ENCODE measurements around the gene PROM1.

The PROM1 gene

DNA sequence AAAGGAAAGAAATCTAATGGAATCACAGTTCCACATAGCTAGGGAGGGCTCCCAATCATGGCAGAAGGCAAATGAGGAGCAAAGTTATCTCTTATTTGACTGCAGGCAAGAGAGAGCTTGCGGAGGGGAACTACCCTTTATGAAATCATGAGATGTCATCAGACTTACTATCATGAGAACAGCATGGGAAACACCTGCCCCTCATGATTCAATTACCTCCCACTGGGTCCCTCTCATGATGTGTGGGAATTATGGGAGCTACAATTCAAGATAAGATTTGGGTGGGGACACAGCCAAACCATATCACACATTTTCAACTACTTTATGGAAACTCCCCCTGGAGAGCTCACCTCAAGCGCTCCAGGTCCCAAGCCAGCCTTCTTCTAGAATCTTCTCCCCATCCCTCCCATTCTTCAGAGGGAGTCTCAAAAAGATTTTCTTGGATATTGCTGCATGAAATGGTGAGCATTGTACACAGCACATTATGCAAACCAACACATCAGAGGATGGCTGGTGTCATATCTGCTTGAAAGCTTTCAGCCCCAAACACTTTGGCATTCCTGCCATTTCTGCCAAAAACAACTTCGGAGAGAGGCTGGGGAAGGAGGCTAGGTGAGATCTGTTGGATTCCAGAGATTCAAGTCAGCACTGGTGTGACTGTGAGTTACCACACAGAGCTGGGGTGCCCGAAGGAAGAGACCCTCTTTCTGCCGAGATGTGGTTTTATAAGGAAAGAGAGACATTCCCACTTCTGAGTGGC lies 152.2 kb downstream of the PROM1 start:
- no peak overlapping the region for H3K4me3 ChIP-seq (replicated peaks; ENCODE audit: low read depth, low read length)
- TF ChIP-seq, protein P1, sequence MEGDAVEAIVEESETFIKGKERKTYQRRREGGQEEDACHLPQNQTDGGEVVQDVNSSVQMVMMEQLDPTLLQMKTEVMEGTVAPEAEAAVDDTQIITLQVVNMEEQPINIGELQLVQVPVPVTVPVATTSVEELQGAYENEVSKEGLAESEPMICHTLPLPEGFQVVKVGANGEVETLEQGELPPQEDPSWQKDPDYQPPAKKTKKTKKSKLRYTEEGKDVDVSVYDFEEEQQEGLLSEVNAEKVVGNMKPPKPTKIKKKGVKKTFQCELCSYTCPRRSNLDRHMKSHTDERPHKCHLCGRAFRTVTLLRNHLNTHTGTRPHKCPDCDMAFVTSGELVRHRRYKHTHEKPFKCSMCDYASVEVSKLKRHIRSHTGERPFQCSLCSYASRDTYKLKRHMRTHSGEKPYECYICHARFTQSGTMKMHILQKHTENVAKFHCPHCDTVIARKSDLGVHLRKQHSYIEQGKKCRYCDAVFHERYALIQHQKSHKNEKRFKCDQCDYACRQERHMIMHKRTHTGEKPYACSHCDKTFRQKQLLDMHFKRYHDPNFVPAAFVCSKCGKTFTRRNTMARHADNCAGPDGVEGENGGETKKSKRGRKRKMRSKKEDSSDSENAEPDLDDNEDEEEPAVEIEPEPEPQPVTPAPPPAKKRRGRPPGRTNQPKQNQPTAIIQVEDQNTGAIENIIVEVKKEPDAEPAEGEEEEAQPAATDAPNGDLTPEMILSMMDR (IDR thresholded peaks at IDR 0.05; ENCODE audit: insufficient read depth, low read length, poor library complexity, severe bottlenecking), result no peak

DNA sequence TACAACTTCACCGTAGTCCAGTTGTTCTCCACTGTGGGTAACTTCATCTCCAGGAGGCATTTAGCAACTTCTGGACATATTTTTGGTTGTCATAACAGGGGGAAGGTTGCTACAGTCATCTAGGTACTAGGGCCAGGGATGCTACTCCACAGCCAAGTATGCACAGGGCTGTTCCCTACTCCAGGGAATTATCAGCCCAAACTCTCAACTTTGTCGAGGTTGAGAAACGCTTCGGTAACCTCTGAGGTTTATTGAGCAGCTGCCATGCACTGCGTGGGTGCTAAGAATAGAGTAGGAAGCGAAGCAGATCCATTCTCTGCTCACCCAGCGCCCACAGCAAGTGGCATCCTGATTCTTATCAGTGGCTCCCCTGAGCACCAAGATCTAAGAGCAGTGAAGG lies 153.5 kb downstream of the PROM1 start:
- Histone ChIP-seq H3K36me3 (ENCODE audit: control insufficient read depth, insufficient read depth, low read length) (no peaks in the 10 kb centered on the region), H3K4me3 (replicated peaks; ENCODE audit: low read depth, low read length) (no peak overlapping the region), H3K27me3 (replicated peaks; ENCODE audit: control insufficient read depth, insufficient read depth, low read length) (no peaks in the 10 kb centered on the region)
- TF ChIP-seq, protein P1 (IDR thresholded peaks at IDR 0.05; ENCODE audit: insufficient read depth, low read length, poor library complexity, severe bottlenecking), result no peak
- DNase-seq (ENCODE audit: extremely low read depth, insufficient read length), result no peak

More for the DNA sequence above, 152.2 kb downstream of the PROM1 start:
- no peaks in the 10 kb centered on the region for H3K27me3 ChIP-seq (replicated peaks; ENCODE audit: control insufficient read depth, insufficient read depth, low read length)
- DNase-seq (ENCODE audit: extremely low read depth, insufficient read length), result no peak
- H3K36me3 ChIP-seq (ENCODE audit: control insufficient read depth, insufficient read depth, low read length), result no peaks in the 10 kb centered on the region

DNA sequence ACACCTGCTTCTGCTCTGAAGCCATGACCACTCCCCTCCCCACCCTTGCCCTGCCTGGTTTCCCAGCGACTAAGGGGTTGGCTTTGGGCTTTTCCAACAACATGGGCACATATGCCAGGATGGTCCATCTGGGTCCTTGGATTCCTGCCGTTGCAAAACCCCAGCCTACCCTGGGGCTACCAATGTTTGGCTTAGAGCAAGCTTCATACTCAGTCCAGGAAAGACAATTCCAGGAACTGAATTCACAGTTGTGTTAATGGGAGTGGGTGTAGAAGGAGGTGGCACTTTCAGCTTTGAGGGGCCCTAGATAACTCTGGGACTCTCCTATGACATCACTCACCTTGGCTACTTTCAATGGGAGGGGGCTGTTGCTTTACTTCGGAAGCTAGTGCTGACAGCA lies 154.3 kb downstream of the PROM1 start:
- TF ChIP-seq, protein P1 (IDR thresholded peaks at IDR 0.05; ENCODE audit: insufficient read depth, low read length, poor library complexity, severe bottlenecking), result no peak
- no peak overlapping the region for H3K4me3 ChIP-seq (replicated peaks; ENCODE audit: low read depth, low read length)
- H3K27me3 ChIP-seq (replicated peaks; ENCODE audit: control insufficient read depth, insufficient read depth, low read length), result no peaks in the 10 kb centered on the region
- DNase-seq (ENCODE audit: extremely low read depth, insufficient read length), result no peak
- no peaks in the 10 kb centered on the region for H3K36me3 ChIP-seq (ENCODE audit: control insufficient read depth, insufficient read depth, low read length)

- TF ChIP-seq, protein P1 (IDR thresholded peaks at IDR 0.05; ENCODE audit: insufficient read depth, low read length, poor library complexity, severe bottlenecking), result no peak
- DNase-seq (ENCODE audit: extremely low read depth, insufficient read length), result no peak
- H3K36me3 ChIP-seq (ENCODE audit: control insufficient read depth, insufficient read depth, low read length), result no peaks in the 10 kb centered on the region
- no peaks in the 10 kb centered on the region for H3K27me3 ChIP-seq (replicated peaks; ENCODE audit: control insufficient read depth, insufficient read depth, low read length)
- H3K4me3 ChIP-seq (replicated peaks; ENCODE audit: low read depth, low read length), result no peak overlapping the region
These were observed 154.9 kb downstream of the PROM1 start for GRCh38 chr4:15928883-15929282.

GRCh38 chr4:15926486-15926885 lies 157.3 kb downstream of the PROM1 start:
- H3K36me3 ChIP-seq (ENCODE audit: control insufficient read depth, insufficient read depth, low read length), result no peaks in the 10 kb centered on the region
- TF ChIP-seq, protein P1 (IDR thresholded peaks at IDR 0.05; ENCODE audit: insufficient read depth, low read length, poor library complexity, severe bottlenecking), result no peak
- H3K4me3 ChIP-seq (replicated peaks; ENCODE audit: low read depth, low read length), result no peak overlapping the region
- no peak for DNase-seq (ENCODE audit: extremely low read depth, insufficient read length)
- H3K27me3 ChIP-seq (replicated peaks; ENCODE audit: control insufficient read depth, insufficient read depth, low read length), result 0 out of 2 replicates have a peak, but pooled peaks cover under 1% of the 10 kb centered on the region

Measured in GM06990 (cell line).